ELF-1 (cell line): Measurements from ENCODE around the gene ACOX3.

Source experiments
- DNase-seq: peaks from one replicate; pipeline ENCODE4 v3.0.0-alpha.2; 2016; ENCODE audit warnings: low read depth, low spot score

ACOX3 gene

GRCh38 chr4:8374851-8375649 is 65.5 kb downstream of the ACOX3 start:
- DNase-seq: no peak

- no peak for DNase-seq
These were observed 66.5 kb downstream of the ACOX3 start for GRCh38 chr4:8373973-8374545.

GRCh38 chr4:8373270-8373972 is 67.1 kb downstream of the ACOX3 start:
- no peak for DNase-seq

- no peak for DNase-seq
These were observed 68.0 kb downstream of the ACOX3 start for GRCh38 chr4:8372506-8372905.

- no peak for DNase-seq
These were observed 68.9 kb downstream of the ACOX3 start for GRCh38 chr4:8371596-8371995.

- no peak for DNase-seq
These were observed 69.5 kb downstream of the ACOX3 start for GRCh38 chr4:8370835-8371595.

GRCh38 chr4:8370106-8370787 is 70.3 kb downstream of the ACOX3 start:
- DNase-seq: no peak

GRCh38 chr4:8369426-8370105 is 71.0 kb downstream of the ACOX3 start:
- no peak for DNase-seq

- no peak for DNase-seq
These were observed 71.5 kb downstream of the ACOX3 start for GRCh38 chr4:8368998-8369397.

- DNase-seq: no peak
These were observed 72.5 kb downstream of the ACOX3 start for GRCh38 chr4:8368061-8368481.

- no peak for DNase-seq
These were observed 73.9 kb downstream of the ACOX3 start for GRCh38 chr4:8366601-8367000.

GRCh38 chr4:8365951-8366350 is 74.6 kb downstream of the ACOX3 start:
- DNase-seq: no peak

GRCh38 chr4:8365353-8365752 is 75.2 kb downstream of the ACOX3 start:
- DNase-seq: no peak

- DNase-seq: no peak
These were observed 75.6 kb downstream of the ACOX3 start for GRCh38 chr4:8364848-8365350.

GRCh38 chr4:8364141-8364540 is 76.4 kb downstream of the ACOX3 start:
- DNase-seq: no peak

- no peak for DNase-seq
These were observed 78.0 kb downstream of the ACOX3 start for GRCh38 chr4:8362483-8362882.

GRCh38 chr4:8359193-8359592 is 81.3 kb downstream of the ACOX3 start:
- DNase-seq: no peak

GRCh38 chr4:8356856-8357255 is 83.7 kb downstream of the ACOX3 start:
- no peak for DNase-seq

- no peak for DNase-seq
These were observed 84.5 kb downstream of the ACOX3 start for GRCh38 chr4:8355864-8356565.

GRCh38 chr4:8355306-8355705 is 85.2 kb downstream of the ACOX3 start:
- no peak for DNase-seq
